SHP77 treated with DMSO at 0.1 percent for 48 hours (cell line): Measurements from ENCODE around the gene NCR1.
"Not testable (repeated sequence)": the region's sequence is repeated elsewhere in the genome, so short reads cannot be mapped to it uniquely, and the experiment has no call there.

ENCODE experiments used
- DNase-seq: peaks from one replicate; lab custom pipeline; 2025; lab: John Stamatoyannopoulos, UW

The NCR1 gene

GRCh38 chr19:54905803-54906511, at the start of gene NCR1:
Gene NCR1 (plus strand): TSS chr19:54906148. CDS start chr19:54906188, 40 bp downstream.
- DNase-seq: no peak

- DNase-seq: not testable (repeated sequence)
Observed at GRCh38 chr19:54858476-54858875, 47.5 kb upstream of the NCR1 start.

GRCh38 chr19:54859421-54859820, 46.5 kb upstream of the NCR1 start:
- DNase-seq: not testable (repeated sequence)

GRCh38 chr19:54863459-54863858, 42.5 kb upstream of the NCR1 start:
- not testable (repeated sequence) for DNase-seq

GRCh38 chr19:54871696-54872095, 34.3 kb upstream of the NCR1 start:
- no peak for DNase-seq

GRCh38 chr19:54873990-54874389, 32.0 kb upstream of the NCR1 start, which contains the start of gene FCAR:
Gene FCAR (plus strand): TSS chr19:54874235. CDS start chr19:54874290, 55 bp downstream.
- no peak for DNase-seq

- DNase-seq: no peak
Observed at GRCh38 chr19:54875506-54875905, 30.4 kb upstream of the NCR1 start.

- no peak for DNase-seq
Observed at GRCh38 chr19:54877471-54877870, 28.5 kb upstream of the NCR1 start.

GRCh38 chr19:54881884-54882283, 24.1 kb upstream of the NCR1 start:
- DNase-seq: no peak

GRCh38 chr19:54882758-54883157, 23.2 kb upstream of the NCR1 start:
- no peak for DNase-seq

- no peak for DNase-seq
Observed at GRCh38 chr19:54883228-54883627, 22.7 kb upstream of the NCR1 start.

- DNase-seq: no peak
Observed at GRCh38 chr19:54888239-54888638, 17.7 kb upstream of the NCR1 start.

GRCh38 chr19:54889566-54889965, 16.4 kb upstream of the NCR1 start:
- no peak for DNase-seq

GRCh38 chr19:54893406-54893805, 12.5 kb upstream of the NCR1 start:
- no peak for DNase-seq

- DNase-seq: not testable (repeated sequence)
Observed at GRCh38 chr19:54894106-54894505, 11.8 kb upstream of the NCR1 start.

- DNase-seq: no peak
Observed at GRCh38 chr19:54896036-54896435, 9.9 kb upstream of the NCR1 start.

- DNase-seq: not testable (repeated sequence)
Observed at GRCh38 chr19:54898685-54899084, 7.3 kb upstream of the NCR1 start.

- not testable (repeated sequence) for DNase-seq
Observed at GRCh38 chr19:54899646-54900045, 6.3 kb upstream of the NCR1 start.

- DNase-seq: not testable (repeated sequence)
Observed at GRCh38 chr19:54901153-54901552, 4.8 kb upstream of the NCR1 start.

GRCh38 chr19:54902061-54902460, 3.9 kb upstream of the NCR1 start:
- no peak for DNase-seq

- DNase-seq: no peak
Observed at GRCh38 chr19:54903303-54903702, 2.6 kb upstream of the NCR1 start.

GRCh38 chr19:54904261-54904660, 1.7 kb upstream of the NCR1 start:
- DNase-seq: not testable (repeated sequence)

- DNase-seq: no peak
Observed at GRCh38 chr19:54905421-54905802, 536 bp upstream of the NCR1 start.

GRCh38 chr19:54906819-54907218, 871 bp downstream of the NCR1 start:
- no peak for DNase-seq
